GM23338 (cell line): ENCODE data around the gene CEP57. TPM values are rescaled to one million over a fixed set of nuclear protein-coding genes. Genes with fewer than 3 reads are reported as not detected.

Experiments used
- ETS1 ChIP-seq: IDR thresholded peaks from 2 replicates; pipeline ENCODE4 v1.6.1; 2016; ENCODE audit warnings: antibody characterized with exemption
- EZH2 ChIP-seq: fragments of 200-600 bp; sonication (generic); IDR thresholded peaks from one replicate; pipeline ENCODE4 v1.8.0; 2017; ENCODE audit warnings: antibody characterized with exemption, mild to moderate bottlenecking, low read depth; ENCODE audit not compliant: unreplicated experiment
- JUNB ChIP-seq: IDR thresholded peaks from one replicate; pipeline ENCODE4 v1.6.1; 2016; ENCODE audit warnings: antibody characterized with exemption; ENCODE audit not compliant: unreplicated experiment
- NANOG ChIP-seq: IDR thresholded peaks from 2 replicates; pipeline ENCODE4 v1.6.1; 2016; ENCODE audit warnings: antibody characterized with exemption, borderline replicate concordance
- STAT1 ChIP-seq: IDR thresholded peaks from one replicate; pipeline ENCODE4 v1.6.1; 2016; ENCODE audit warnings: antibody characterized with exemption; ENCODE audit not compliant: unreplicated experiment
- ZNF114 ChIP-seq: fragments of 250-450 bp; sonication (Bioruptor Pico); IDR thresholded peaks from 2 replicates; pipeline ENCODE4 v1.5.0; 2020; ENCODE audit warnings: mild to moderate bottlenecking, moderate library complexity
- ZNF462 ChIP-seq: fragments of 250-450 bp; sonication (Bioruptor Pico); IDR thresholded peaks from 2 replicates; pipeline ENCODE4 v1.5.0; 2020; ENCODE audit warnings: mild to moderate bottlenecking, moderate library complexity
- polyA plus RNA-seq: library from polyadenylated mRNA; unstranded; fragments of >200 nt; fragmentation: Nextera tagmentation; extraction: Ambion mirVana; gene quantifications from 2 replicates; pipeline ENCODE4 v1.2.1, GENCODE V29; 2016
- total RNA-seq: library from RNA; depleted of rRNA; stranded (reverse); fragments of >200 nt; shearing (Covaris generic); gene quantifications from 2 replicates; pipeline ENCODE4 v1.2.3, GENCODE V29; 2014
- TF ChIP-seq, protein P1 (sequence below): IDR thresholded peaks from one replicate; pipeline ENCODE4 v1.6.1; 2018; ENCODE audit warnings: antibody characterized with exemption; ENCODE audit not compliant: unreplicated experiment

Gene CEP57
- total and polyA plus RNA-seq, 2 experiments from 2014 or later, result 76.2 to 124 TPM

DNA sequence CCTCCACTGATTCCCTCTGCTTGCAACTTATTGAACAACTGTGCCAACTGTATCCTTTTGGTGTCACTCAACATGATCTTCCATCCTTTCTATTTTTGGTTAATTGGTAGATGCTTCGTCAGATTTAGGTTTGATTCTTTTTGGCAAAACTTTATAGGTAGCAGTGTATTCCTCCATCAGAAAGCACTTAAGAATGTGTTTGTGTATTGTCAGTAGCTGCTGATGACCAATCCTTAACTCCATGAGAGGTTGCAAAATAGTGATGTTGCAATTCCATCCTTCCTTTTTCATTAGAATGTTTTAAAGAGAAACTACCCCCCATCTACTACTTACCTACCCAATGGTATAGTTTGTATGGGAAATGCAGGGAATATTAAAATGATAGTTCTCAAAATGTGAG lies 22.8 kb upstream of the CEP57 start (continued):
- TF ChIP-seq ZNF462 (CRISPR knock-in tag), result no peak
- no peak for TF ChIP-seq EZH2
- no peak for TF ChIP-seq JUNB
- TF ChIP-seq STAT1, result no peak
- no peak for TF ChIP-seq NANOG
- TF ChIP-seq, protein P1, sequence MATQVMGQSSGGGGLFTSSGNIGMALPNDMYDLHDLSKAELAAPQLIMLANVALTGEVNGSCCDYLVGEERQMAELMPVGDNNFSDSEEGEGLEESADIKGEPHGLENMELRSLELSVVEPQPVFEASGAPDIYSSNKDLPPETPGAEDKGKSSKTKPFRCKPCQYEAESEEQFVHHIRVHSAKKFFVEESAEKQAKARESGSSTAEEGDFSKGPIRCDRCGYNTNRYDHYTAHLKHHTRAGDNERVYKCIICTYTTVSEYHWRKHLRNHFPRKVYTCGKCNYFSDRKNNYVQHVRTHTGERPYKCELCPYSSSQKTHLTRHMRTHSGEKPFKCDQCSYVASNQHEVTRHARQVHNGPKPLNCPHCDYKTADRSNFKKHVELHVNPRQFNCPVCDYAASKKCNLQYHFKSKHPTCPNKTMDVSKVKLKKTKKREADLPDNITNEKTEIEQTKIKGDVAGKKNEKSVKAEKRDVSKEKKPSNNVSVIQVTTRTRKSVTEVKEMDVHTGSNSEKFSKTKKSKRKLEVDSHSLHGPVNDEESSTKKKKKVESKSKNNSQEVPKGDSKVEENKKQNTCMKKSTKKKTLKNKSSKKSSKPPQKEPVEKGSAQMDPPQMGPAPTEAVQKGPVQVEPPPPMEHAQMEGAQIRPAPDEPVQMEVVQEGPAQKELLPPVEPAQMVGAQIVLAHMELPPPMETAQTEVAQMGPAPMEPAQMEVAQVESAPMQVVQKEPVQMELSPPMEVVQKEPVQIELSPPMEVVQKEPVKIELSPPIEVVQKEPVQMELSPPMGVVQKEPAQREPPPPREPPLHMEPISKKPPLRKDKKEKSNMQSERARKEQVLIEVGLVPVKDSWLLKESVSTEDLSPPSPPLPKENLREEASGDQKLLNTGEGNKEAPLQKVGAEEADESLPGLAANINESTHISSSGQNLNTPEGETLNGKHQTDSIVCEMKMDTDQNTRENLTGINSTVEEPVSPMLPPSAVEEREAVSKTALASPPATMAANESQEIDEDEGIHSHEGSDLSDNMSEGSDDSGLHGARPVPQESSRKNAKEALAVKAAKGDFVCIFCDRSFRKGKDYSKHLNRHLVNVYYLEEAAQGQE, result no peak
- no peak for TF ChIP-seq ZNF114
- TF ChIP-seq ETS1, result no peak
